Measurements from ENCODE around the gene GBF1. TPM values are rescaled to one million over a fixed set of nuclear protein-coding genes. Genes with fewer than 3 reads are reported as not detected.

Gene GBF1
- polyA plus RNA-seq, 1 of the 3 experiments (the other 2 are of a cell fraction), result 12.3 TPM

GRCh38 chr10:102219370-102219769 lies 26.0 kb upstream of the GBF1 start:
- WGBS (ENCODE audit: low lambda C conversion rate), result 61% methylated on average over 5 of the region's 5 CpGs
- no peaks in the 10 kb centered on the region for H3F3A ChIP-seq (replicated peaks; ENCODE audit: insufficient read depth)
- POLR2A ChIA-PET, result no interaction called here

GRCh38 chr10:102220612-102221011 lies 24.7 kb upstream of the GBF1 start:
- CTCF ChIA-PET, result interaction anchor here (1.2 to 23.6 kb wide), 4 partner anchors 11 to 179 kb away, joined by 5 to 824 read pairs (median 30); no protein-coding TSS in a partner anchor
- H3K9ac ChIP-seq, result no peak overlapping the region
- H3K36me3 ChIP-seq (replicated peaks in 1 of 2; ENCODE audit: control insufficient read depth in 1 of 2, insufficient read depth in 2 of 2, low read length in 1 of 2), result no peaks in the 10 kb centered on the region
- POLR2A ChIA-PET, result no interaction called here
- no peak overlapping the region for H3K27ac ChIP-seq (ENCODE audit: low read depth in 2 of 2, low read length in 1 of 2)
- DNase-seq, result no peak
- no peaks in the 10 kb centered on the region for H3K27me3 ChIP-seq (ENCODE audit: insufficient read depth)
- no peak for TF ChIP-seq RAD21 (IDR thresholded peaks at IDR 0.05; ENCODE audit: low read length)
- TF ChIP-seq, protein P1, sequence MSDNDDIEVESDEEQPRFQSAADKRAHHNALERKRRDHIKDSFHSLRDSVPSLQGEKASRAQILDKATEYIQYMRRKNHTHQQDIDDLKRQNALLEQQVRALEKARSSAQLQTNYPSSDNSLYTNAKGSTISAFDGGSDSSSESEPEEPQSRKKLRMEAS (IDR thresholded peaks at IDR 0.05; ENCODE audit: low read depth), result no peak
- H3F3A ChIP-seq (replicated peaks; ENCODE audit: insufficient read depth), result no peaks in the 10 kb centered on the region
- H2AFZ ChIP-seq (ENCODE audit: low read depth), result no peak overlapping the region
- no peak overlapping the region for H3K4me3 ChIP-seq (ENCODE audit: low read depth in 2 of 2, low read length in 1 of 2)
- no peaks in the 10 kb centered on the region for H4K20me1 ChIP-seq (ENCODE audit: insufficient read depth)
- peaks cover 0 to under 1% of the 10 kb centered on the region in 2 experiments; a peak in 2 of 4 replicates for H3K4me1 ChIP-seq (ENCODE audit: control insufficient read depth in 1 of 2, insufficient read depth in 2 of 2, low read depth in 1 of 2, low read length in 1 of 2)
- H3K9me3 ChIP-seq, result no peaks in the 10 kb centered on the region
- no peak overlapping the region for H3K4me2 ChIP-seq
- H3K9me2 ChIP-seq, result no peaks in the 10 kb centered on the region
- no peaks in the 10 kb centered on the region for H3K79me2 ChIP-seq (ENCODE audit: insufficient read depth)

More at GRCh38 chr10:102219370-102219769, 26.0 kb upstream of the GBF1 start:
- no peaks in the 10 kb centered on the region for H3K36me3 ChIP-seq (replicated peaks in 1 of 2; ENCODE audit: control insufficient read depth in 1 of 2, insufficient read depth in 2 of 2, low read length in 1 of 2)
- H3K79me2 ChIP-seq (ENCODE audit: insufficient read depth), result no peaks in the 10 kb centered on the region
- no peak overlapping the region for H3K27ac ChIP-seq (ENCODE audit: low read depth in 2 of 2, low read length in 1 of 2)
- no peak overlapping the region for H3K4me3 ChIP-seq (ENCODE audit: low read depth in 2 of 2, low read length in 1 of 2)
- H3K9me2 ChIP-seq, result no peaks in the 10 kb centered on the region
- no peaks in the 10 kb centered on the region for H3K4me1 ChIP-seq (ENCODE audit: control insufficient read depth in 1 of 2, insufficient read depth in 2 of 2, low read depth in 1 of 2, low read length in 1 of 2)
- H3K27me3 ChIP-seq (ENCODE audit: insufficient read depth), result no peaks in the 10 kb centered on the region
- CTCF ChIA-PET, result interaction anchor here (2.5 to 23.6 kb wide), 4 partner anchors 12 to 175 kb away, joined by 8 to 824 read pairs (median 32); partner anchors contain the start of gene NFKB2
- no peak overlapping the region for H3K4me2 ChIP-seq
- no peaks in the 10 kb centered on the region for H3K9me3 ChIP-seq
- no peak overlapping the region for H2AFZ ChIP-seq (ENCODE audit: low read depth)
- DNase-seq, result no peak
- TF ChIP-seq, protein P2, sequence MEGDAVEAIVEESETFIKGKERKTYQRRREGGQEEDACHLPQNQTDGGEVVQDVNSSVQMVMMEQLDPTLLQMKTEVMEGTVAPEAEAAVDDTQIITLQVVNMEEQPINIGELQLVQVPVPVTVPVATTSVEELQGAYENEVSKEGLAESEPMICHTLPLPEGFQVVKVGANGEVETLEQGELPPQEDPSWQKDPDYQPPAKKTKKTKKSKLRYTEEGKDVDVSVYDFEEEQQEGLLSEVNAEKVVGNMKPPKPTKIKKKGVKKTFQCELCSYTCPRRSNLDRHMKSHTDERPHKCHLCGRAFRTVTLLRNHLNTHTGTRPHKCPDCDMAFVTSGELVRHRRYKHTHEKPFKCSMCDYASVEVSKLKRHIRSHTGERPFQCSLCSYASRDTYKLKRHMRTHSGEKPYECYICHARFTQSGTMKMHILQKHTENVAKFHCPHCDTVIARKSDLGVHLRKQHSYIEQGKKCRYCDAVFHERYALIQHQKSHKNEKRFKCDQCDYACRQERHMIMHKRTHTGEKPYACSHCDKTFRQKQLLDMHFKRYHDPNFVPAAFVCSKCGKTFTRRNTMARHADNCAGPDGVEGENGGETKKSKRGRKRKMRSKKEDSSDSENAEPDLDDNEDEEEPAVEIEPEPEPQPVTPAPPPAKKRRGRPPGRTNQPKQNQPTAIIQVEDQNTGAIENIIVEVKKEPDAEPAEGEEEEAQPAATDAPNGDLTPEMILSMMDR (IDR thresholded peaks at IDR 0.05), result no peak
- TF ChIP-seq TAF1 (IDR thresholded peaks at IDR 0.05; ENCODE audit: borderline replicate concordance, low read depth, low read length) (no peak), SIN3A (IDR thresholded peaks at IDR 0.05; ENCODE audit: borderline replicate concordance, low read depth, low read length) (no peak), EP300 (IDR thresholded peaks at IDR 0.05; ENCODE audit: borderline replicate concordance in 1 of 2, low read depth in 1 of 2, low read length in 1 of 2) (no peak), ELF1 (IDR thresholded peaks at IDR 0.05) (no peak), RXRA (IDR thresholded peaks at IDR 0.05; ENCODE audit: borderline replicate concordance, low read depth) (no peak), IRF3 (IDR thresholded peaks at IDR 0.05; ENCODE audit: low read depth, low read length) (no peak), FOXM1 (IDR thresholded peaks at IDR 0.05; ENCODE audit: low read depth) (no peak), FOXJ3 (CRISPR knock-in tag; IDR thresholded peaks at IDR 0.05) (no peak), NFIC (IDR thresholded peaks at IDR 0.05; ENCODE audit: borderline replicate concordance) (no peak), JUND (IDR thresholded peaks at IDR 0.05) (no peak), SMC3 (IDR thresholded peaks at IDR 0.05; ENCODE audit: low read depth, low read length) (no peak), FOSL2 (IDR thresholded peaks at IDR 0.05; ENCODE audit: borderline replicate concordance, low read depth) (no peak), TEAD4 (IDR thresholded peaks at IDR 0.05; ENCODE audit: borderline replicate concordance, insufficient read depth) (no peak), YY1 (IDR thresholded peaks at IDR 0.05; ENCODE audit: low read depth) (no peak), GATA2 (CRISPR knock-in tag; IDR thresholded peaks at IDR 0.05) (no peak), GABPA (IDR thresholded peaks at IDR 0.05; ENCODE audit: low read depth) (no peak)
- TF ChIP-seq, protein P1 (IDR thresholded peaks at IDR 0.05; ENCODE audit: low read depth), result no peak
- H3K9ac ChIP-seq, result no peak overlapping the region
- no peaks in the 10 kb centered on the region for H4K20me1 ChIP-seq (ENCODE audit: insufficient read depth)
